DMS153 treated with DMSO at 0.1 percent for 48 hours (cell line): ENCODE data around the gene TRA2B.

Experiments
- DNase-seq: peaks from one replicate; lab custom pipeline; 2025; ENCODE audit not compliant: unreplicated experiment; lab: John Stamatoyannopoulos, UW

Gene TRA2B

DNA sequence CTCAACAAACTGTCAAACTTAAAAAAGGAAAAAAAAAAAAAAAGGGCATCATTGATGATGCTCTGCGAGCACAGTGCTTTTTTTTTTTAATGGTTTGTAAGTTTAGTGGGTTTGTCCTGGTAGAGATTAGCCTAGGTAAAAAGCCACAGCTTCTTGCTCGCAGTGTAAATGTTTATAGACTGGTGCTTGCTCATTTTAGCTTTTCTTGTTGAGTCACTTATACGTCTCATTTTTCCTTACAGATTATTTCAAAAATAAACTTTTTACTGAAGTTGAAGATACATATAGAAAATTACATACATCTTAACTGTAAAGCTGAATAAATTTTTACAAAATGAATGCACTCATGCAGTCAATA lies 16.5 kb upstream of the TRA2B start:
- DNase-seq: no peak

GRCh38 chr3:185950728-185951127 lies 12.9 kb upstream of the TRA2B start:
- DNase-seq: no peak

DNA sequence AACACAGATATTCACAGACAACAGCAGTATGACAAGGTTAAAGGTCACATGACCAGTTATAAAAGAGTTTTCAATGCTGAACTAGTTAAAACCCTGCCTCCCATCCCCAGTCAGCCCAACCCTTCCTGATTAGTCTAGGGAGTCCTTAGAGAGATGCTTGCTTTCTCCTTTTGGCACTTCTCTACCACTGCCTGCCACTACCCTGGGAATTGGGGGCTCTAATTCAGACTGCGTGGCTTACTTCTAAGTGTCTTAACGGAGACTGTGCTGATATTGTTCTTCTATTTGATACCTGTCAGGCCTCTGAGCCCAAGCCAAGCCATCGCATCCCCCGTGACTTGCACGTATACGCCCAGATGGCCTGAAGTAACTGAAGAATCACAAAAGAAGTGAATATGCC lies 11.7 kb upstream of the TRA2B start:
- no peak for DNase-seq

GRCh38 chr3:185948292-185948691 lies 10.5 kb upstream of the TRA2B start:
- DNase-seq: no peak

DNA sequence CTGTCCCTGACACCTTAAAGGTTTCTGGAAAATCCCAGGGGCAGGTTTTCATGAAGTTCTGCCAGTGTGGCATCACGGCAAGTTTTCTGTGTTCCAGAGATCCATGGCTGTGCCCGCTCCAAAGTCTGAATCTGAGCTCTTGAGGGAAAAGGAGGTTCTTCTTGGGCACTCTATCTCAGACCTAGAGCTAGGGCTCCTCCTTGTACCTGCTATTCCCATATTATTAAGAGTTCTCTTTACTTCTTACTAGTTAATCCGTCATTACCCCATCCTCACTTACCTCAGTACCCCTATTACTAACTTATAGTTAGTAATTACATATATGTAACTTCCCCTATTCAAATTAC lies 5.9 kb upstream of the TRA2B start:
- DNase-seq: no peak

GRCh38 chr3:185942907-185943759 lies 5.3 kb upstream of the TRA2B start:
- peak; percentile 88 for DNase-seq

GRCh38 chr3:185942396-185942795 lies 4.6 kb upstream of the TRA2B start:
- no peak for DNase-seq

DNA sequence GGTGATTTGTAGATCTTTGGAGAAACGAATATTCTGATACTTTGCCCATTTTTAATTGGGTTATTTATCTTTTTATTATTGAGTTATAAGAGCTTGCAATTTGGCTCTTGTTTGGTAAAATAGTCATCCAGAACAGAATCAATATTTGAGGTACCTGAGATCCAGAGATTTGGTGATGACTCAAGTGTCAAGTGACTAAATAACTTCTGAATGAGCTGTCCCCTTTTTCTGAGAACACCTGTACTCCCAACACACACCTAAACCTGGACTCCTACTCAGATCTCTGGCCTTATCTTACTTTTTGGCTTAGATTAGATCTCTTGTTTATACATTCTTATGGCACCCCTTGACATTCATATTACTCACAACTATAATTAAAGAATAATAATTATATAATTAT lies 3.1 kb upstream of the TRA2B start:
- DNase-seq: no peak

- no peak for DNase-seq
These were observed 1.9 kb upstream of the TRA2B start for GRCh38 chr3:185939721-185940120.

DNA sequence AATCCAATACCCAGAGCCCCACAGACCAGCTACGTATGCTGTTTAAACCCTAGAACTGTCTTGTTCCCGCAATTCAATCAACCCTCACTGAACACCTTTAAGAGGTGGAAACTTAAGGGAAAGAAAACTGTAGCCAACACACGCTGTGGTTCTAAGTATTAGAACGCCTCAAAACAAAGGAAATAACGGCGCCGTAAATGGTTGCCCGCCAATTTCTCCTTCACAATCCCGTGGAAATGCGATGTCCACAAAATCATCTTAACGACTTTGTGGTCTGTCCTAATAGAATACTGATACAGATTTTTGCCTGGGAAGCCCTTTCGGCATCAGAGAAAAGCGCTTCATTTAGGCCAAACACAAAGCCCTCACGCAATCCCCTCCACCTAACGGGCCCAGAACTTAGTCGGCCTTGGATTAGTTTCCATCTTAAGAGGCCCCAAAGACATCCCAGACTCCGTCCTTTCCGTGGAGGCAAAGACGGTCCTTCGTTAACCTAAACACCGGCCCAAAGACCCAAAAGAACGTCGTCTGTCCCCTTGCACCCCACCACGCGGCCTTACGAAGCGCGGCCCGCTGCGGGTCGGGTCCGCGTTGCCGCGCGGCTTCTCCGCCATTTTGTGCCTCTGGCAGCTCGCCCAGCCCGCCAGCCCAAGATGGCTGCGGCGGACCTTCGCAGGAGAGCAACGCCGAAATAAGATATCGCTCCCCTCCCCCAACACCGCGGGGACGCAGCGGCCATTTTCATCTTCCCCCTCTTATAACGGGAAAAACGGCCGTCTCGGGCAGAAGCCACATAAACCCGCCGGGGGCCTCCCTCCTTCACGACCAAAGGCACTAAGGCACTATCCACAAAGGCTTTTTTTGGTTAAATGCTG lies 763 bp downstream of the TRA2B start:
- DNase-seq: peak; percentile 65

- no peak for DNase-seq
These were observed 1.6 kb downstream of the TRA2B start for GRCh38 chr3:185936273-185936629.

GRCh38 chr3:185935465-185936272 lies 2.1 kb downstream of the TRA2B start:
- no peak for DNase-seq

GRCh38 chr3:185934767-185935464 lies 2.9 kb downstream of the TRA2B start:
- DNase-seq: no peak

GRCh38 chr3:185934174-185934557 lies 3.6 kb downstream of the TRA2B start:
- DNase-seq: no peak

GRCh38 chr3:185933374-185934173 lies 4.2 kb downstream of the TRA2B start:
- no peak for DNase-seq

GRCh38 chr3:185931777-185932612 lies 5.8 kb downstream of the TRA2B start:
- no peak for DNase-seq

DNA sequence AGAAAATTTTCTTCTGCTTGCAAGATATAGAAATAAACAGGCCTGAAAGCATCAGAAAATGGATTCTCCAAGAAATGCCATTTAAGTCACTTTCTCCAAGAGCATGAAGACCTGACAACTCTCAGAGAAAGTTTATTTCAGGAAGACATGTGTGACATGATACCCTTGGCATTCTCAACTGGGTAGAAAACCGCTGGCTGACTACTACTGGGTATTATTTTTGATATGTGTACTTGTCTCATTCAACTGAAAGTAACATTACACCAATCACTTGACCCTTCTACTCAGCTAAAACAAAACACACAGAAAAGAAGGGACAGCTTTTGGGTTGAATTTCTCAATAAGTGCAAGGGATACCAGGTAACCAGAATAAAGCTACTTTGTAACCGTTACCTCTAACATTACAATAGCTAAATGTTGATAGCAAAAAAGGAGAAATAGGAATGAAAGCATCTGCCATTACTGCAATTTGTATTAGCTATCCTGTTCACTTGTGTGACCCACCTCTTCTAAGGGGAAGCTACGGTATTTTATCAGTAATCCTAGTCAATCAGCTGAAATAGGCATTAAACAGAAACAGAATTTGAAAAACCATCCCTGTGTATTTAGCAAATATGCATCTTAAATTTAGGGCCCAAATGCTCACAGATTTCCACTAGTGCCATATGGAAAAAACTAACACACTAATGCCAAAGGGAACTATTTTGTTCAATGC lies 7.3 kb downstream of the TRA2B start:
- DNase-seq: no peak
